ENCODE data around the gene C14orf119.
A peak's percentile ranks its signal among the peaks of the same experiment; 100 is the strongest.
"Not testable (repeated sequence)": the region's sequence is repeated elsewhere in the genome, so short reads cannot be mapped to it uniquely, and the experiment has no call there.

Gene C14orf119

DNA sequence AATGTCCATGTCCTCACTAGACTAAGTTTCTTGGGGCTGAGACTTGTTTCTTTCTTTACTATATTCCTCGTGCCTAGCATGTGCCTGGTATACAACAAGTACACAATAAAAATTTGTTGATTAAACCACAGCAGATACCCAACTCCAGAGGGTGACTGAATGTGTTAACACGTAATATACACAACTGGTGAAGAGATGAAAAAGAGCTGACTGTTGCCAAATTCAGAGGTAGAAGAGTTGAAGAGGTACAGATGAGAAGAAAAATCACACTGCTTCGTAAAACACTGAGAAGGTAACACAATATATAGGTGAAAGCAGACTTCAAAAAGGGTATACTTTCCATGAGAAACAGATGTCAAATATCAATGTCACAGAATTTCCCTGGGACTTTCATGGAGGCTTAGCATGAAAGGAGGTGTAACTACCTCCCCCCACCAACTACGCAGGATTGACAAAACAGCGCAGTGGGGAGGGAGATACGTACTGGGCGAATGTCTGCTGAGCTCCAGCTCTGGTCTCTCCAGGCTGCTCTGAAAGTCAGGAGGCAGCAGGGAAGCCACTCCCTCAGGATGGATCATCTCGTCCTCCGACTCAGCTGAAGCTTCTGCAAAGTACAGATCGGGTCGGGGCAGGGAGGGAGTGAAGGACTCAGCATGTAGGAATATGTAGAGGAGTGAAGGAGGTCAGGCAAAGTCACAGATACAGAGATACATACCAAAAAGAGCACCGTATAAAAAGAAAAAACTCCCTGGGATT is 5.6 kb upstream of the C14orf119 start:
- DNase-seq (ENCODE audit: low read depth in 2 of 2): no peak

DNA sequence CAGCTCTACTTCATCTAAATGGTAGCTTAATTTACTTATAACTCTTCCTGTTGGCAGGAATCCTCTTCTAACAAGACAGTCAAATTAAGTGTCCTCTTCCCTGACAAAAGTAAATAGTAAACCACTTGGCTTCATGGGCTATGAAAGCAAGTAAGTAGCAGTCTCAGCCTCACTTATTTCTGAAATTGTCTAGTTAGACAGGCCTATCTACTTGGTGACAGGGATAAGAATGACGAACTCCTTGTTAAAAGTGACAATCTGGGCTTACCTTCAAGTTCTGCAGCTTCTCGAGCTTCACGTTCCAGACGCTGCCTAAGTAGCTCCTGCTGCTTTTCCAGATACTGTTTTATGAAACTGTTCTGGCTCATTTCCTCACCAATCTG is 5.1 kb upstream of the C14orf119 start:
- no peak for DNase-seq (ENCODE audit: low read depth in 2 of 2)

DNA sequence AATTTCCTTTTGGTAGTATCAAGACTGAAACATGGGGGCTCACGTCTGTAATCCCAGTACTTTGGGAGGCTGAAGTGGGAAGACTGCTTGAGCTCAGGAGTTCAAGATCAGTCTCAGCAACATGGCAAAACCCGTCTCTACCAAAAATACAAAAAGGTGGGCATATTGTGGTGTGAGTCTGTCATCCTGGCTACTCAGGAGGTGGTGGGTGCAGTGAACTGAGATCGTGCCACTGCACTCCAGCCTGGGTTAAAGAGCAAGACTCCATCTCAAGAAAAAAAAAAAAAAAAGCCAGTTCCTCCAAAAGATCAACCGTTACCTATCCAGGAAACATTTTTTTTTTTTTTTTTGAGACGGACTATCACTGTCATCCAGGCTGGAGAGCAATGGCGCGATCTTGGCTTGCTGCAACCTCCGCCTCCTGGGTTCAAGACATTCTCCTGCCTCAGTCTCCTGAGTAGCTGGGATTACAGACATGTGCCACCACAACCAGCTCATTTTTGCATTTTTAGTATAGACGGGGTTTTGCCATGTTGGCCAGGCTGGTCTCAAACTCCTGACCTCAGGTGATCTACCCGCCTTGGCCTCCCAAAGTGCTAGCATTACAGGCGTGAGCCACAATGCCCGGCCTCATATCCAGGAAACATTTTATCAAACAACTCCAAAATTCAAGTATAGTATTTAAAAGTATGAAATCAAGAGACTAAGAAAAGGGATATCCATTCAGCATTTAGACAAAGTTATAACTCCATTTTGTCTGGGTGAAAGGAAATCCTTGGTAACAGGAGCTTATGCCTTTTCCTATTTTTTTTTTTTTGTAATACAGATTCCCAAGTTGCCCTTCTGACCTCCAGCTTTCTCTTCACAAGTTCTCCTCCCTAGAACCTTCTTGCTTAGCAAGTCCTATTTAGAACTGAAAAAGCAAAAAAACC is 3.7 kb upstream of the C14orf119 start:
- DNase-seq (ENCODE audit: low read depth in 2 of 2): no peak

DNA sequence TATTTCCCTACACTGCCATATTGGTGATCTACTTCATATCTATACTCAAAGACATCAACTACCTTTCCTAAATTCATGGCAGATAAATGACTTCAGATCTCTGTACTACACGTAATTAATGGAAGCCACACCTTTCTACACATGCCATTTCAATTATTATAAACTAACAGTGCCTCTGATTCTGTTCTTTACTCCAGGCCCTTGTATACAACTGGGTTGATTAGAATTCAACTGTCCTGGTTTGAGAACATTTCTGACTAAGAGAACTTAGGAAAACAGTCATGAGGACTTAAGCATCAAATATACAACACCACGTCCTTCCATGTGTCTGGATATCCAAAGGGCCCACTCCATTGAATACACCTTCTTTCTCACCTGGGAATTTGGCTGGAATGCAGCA is 2.2 kb upstream of the C14orf119 start:
- no peak for DNase-seq (ENCODE audit: low read depth in 2 of 2)

DNA sequence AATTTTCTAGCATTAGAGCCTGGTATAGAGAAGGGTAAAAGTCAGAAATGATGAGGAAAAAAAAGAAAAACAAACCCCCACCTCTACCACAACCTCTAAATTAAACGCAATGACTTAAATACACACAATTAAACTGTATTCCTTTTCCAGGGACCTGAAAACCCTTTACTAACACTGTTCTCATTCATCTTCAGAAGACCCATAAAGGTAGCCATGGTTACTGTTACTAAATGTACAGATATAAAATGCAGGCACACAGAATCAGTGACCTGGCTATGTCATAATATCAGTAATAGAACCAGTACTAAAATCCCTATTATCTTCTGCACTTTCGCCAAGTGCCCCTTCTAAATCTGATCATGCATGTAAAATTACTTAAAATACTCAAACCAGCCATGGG is 1.8 kb upstream of the C14orf119 start:
- no peak for DNase-seq (ENCODE audit: low read depth in 2 of 2)

GRCh38 chr14:23093991-23094665 is 1.2 kb upstream of the C14orf119 start:
- peak; percentile 49 to 60 for DNase-seq (ENCODE audit: low read depth in 2 of 2)

DNA sequence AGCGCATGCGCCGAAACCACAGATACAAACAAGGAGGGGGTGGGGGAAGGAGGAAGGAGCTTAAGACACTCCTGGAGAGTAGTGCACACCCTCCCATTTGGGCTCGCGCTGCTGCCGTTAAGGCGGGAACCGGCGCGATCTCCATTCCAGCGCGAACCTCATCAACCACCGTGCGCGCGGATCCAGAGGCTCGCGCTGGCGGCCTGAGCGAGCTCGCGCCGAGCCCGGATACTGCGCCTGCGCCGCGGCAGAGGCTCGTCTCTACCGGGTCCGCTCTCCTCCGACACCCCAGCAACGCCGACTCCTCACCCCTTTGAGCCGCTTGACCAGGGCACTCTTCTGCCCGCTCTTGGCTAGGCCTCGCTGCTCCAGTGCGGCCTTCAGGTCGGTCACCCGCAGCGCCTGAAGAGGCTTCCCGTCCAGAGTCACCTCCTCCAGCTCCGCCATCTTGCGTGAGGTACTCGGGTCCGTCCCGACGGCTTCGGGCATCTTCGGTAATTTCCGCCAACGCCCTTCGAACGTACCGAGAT is 574 bp upstream of the C14orf119 start, which contains the start of gene ACIN1:
Gene ACIN1, minus strand, starts transcription at position 471 of the 530 bp plus-strand sequence. Its CDS starts 24 bp downstream, at position 447.
- DNase-seq (ENCODE audit: low read depth in 2 of 2): no peak

GRCh38 chr14:23097786-23098185 is 2.5 kb downstream of the C14orf119 start:
- no peak for DNase-seq (ENCODE audit: low read depth in 2 of 2)

DNA sequence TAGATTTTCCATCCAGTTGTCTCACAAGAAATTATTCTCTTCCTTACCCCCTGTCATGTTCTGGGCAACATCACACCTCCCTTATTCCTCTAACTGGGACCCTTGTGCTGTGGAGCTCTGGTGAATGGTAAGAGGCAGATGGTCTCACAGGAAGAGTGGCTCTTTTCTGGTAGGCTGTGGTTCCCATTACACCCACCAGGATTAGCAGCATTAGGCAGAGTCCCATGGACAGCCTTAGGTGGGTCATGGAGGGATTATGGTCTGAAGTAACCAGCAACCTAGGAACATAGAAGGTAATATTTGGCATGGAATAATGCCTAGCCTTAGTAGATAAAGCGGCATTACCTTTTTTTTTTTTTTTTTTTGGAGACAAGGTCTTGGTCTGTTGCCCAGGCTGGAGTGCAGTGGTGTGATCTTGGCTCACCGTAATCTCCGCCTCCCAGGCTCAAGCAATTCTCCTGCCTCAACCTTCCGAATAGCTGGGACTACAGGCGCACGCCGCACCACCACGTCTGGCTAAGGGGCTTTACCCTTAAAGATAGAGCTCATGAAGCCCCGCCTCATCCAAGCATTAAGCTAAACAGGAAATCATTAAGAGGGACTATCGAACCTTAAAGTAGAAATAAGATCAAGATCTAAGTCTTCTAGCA is 4.0 kb downstream of the C14orf119 start:
- no peak for DNase-seq (ENCODE audit: low read depth in 2 of 2)

- no peak for DNase-seq (ENCODE audit: low read depth in 2 of 2)
Observed at GRCh38 chr14:23101213-23101970, 6.1 kb downstream of the C14orf119 start.

- DNase-seq (ENCODE audit: low read depth in 2 of 2): no peak
Observed at GRCh38 chr14:23101986-23102625, 6.8 kb downstream of the C14orf119 start.

DNA sequence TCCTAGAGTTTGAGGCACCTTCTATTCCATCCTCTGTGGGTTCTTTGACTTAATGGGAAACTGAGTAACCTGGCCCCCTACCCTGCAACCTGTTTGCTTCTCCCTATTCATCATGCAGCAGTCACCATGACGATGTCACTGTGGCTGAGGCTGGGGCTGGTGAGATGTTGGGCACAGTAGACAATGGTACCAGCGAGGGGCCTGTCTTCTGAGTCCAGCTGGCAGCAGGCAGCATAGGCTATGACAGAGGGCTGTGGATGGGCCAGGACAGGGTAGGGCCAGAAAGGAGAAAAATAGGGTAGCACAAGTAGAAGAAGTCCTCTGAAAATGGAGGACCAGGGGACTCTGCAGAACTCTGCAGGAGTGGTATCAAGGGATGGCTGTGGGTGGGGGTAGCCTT is 7.5 kb downstream of the C14orf119 start:
- DNase-seq (ENCODE audit: low read depth in 2 of 2): no peak

GRCh38 chr14:23103581-23103980 is 8.3 kb downstream of the C14orf119 start:
- DNase-seq (ENCODE audit: low read depth in 2 of 2): no peak

GRCh38 chr14:23104070-23104590 is 8.8 kb downstream of the C14orf119 start:
- DNase-seq (ENCODE audit: low read depth in 2 of 2): no peak

GRCh38 chr14:23104591-23105347 is 9.5 kb downstream of the C14orf119 start, which contains the start of gene CIROP:
TSS of gene CIROP (minus strand) at chr14:23104989. CDS start at chr14:23104920, 69 bp downstream.
- DNase-seq (ENCODE audit: low read depth in 2 of 2): no peak

- no peak for DNase-seq (ENCODE audit: low read depth in 2 of 2)
Observed at GRCh38 chr14:23105348-23105824, 10.1 kb downstream of the C14orf119 start.

GRCh38 chr14:23106747-23107045 is 11.4 kb downstream of the C14orf119 start:
- no peak for DNase-seq (ENCODE audit: low read depth in 2 of 2)

GRCh38 chr14:23107620-23108019 is 12.3 kb downstream of the C14orf119 start:
- not testable (repeated sequence) for DNase-seq (ENCODE audit: low read depth in 2 of 2)

DNA sequence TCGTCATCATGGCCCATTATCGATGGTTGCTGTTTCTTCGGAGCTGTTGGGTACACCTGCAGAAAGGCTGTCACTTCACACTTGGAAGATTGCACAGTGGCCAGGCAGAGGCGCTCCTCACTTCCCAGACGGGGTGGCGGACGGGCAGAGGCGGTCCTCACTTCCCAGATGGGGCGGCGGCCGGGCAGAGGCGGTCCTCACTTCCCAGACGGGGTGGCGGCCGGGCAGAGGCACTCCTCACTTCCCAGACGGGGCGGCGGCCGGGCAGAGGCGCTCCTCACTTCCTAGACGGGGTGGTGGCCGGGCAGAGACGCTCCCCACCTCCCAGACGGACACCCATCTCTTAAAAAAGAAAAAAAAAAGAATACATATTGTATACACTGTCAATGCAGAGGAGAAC is 12.9 kb downstream of the C14orf119 start:
- DNase-seq (ENCODE audit: low read depth in 2 of 2): not testable (repeated sequence)

Data from activated CD8-positive, alpha-beta memory T cell treated with anti-CD3 and anti-CD28 coated beads for 4 hours (primary cell).